IMR-90 (cell line): Measurements from ENCODE around the gene ABCC8. TPM values are rescaled to one million over a fixed set of nuclear protein-coding genes. Genes with fewer than 3 reads are reported as not detected.
A peak's percentile ranks its signal among the peaks of the same experiment; 100 is the strongest.

ENCODE experiments used
- ATAC-seq: fragments of 200-7000 bp; cut with Tn5 transposase; 2 replicates; pipeline ENCODE4 v1.9.1; 2020; ENCODE audit warnings: low read depth, mild to moderate bottlenecking, moderate library complexity
- BruUV-seq: library from RNA; stranded (reverse); fragments of 400-500 nt; replicated peaks from 2 replicates; lab custom pipeline; 2021; lab: Mats Ljungman, UMichigan
- CTCF ChIA-PET: fragments of 300-600 bp; formaldehyde crosslinking; extraction: SDS; loops from one replicate; lab custom pipeline; 2021; ENCODE audit warnings: antibody characterized with exemption; lab: Yijun Ruan, JAX
- POLR2A ChIA-PET: fragments of 300-600 bp; sonication (Branson Sonifier 250); formaldehyde crosslinking; loops from one replicate; lab custom pipeline; 2022; ENCODE audit warnings: antibody characterized with exemption; ENCODE audit not compliant: unreplicated experiment; lab: Charles Lee
- DNase-seq: peaks from one replicate; pipeline ENCODE4 v3.0.0; 2013
- H2AFZ ChIP-seq: replicated peaks from 2 replicates; pipeline ENCODE3; 2013; ENCODE audit warnings: low read length, mild to moderate bottlenecking; ENCODE audit not compliant: poor library complexity
- H2AK5ac ChIP-seq: 2 replicates; pipeline ENCODE4 v1.6.1; 2013; ENCODE audit warnings: low read depth, low read length, inconsistent platforms
- H2AK9ac ChIP-seq: replicated peaks from 2 replicates; pipeline ENCODE3; 2013; ENCODE audit warnings: mild to moderate bottlenecking, low read depth, low read length, moderate library complexity; ENCODE audit not compliant: poor library complexity
- H2BK120ac ChIP-seq: 2 replicates; pipeline ENCODE4 v1.6.1; 2013; ENCODE audit warnings: low read depth, low read length, inconsistent platforms
- H2BK15ac ChIP-seq: 3 replicates; pipeline ENCODE4 v1.6.1; 2013; ENCODE audit warnings: low read depth, low read length, inconsistent platforms
- H2BK20ac ChIP-seq: 2 replicates; pipeline ENCODE4 v1.6.1; 2013; ENCODE audit warnings: low read depth, mild to moderate bottlenecking, inconsistent platforms, low read length, moderate library complexity
- H2BK5ac ChIP-seq: 2 replicates; pipeline ENCODE4 v1.6.1; 2013; ENCODE audit warnings: mild to moderate bottlenecking, low read depth, low read length, inconsistent platforms; ENCODE audit not compliant: poor library complexity, severe bottlenecking
- H3K14ac ChIP-seq: replicated peaks from 2 replicates; pipeline ENCODE4 v1.6.1; 2013; ENCODE audit warnings: low read depth, low read length, inconsistent platforms
- H3K18ac ChIP-seq: 2 replicates; pipeline ENCODE4 v1.6.1; 2013; ENCODE audit warnings: low read depth, low read length, control low read depth
- H3K23ac ChIP-seq: 2 replicates; pipeline ENCODE4 v1.6.1; 2013; ENCODE audit warnings: low read depth, low read length, inconsistent platforms
- H3K27ac ChIP-seq: 2 replicates; pipeline ENCODE4 v1.5.1; 2013; ENCODE audit warnings: mild to moderate bottlenecking, control low read depth, low read length; ENCODE audit not compliant: insufficient read depth
- H3K27me3 ChIP-seq: 2 replicates; pipeline ENCODE4 v1.6.1; 2013; ENCODE audit warnings: low read length; ENCODE audit not compliant: control insufficient read depth, insufficient read depth
- H3K36me3 ChIP-seq: 2 replicates; pipeline ENCODE4 v1.6.1; 2013; ENCODE audit warnings: low read length, mixed read lengths; ENCODE audit not compliant: control insufficient read depth, insufficient read depth
- H3K4ac ChIP-seq: 2 replicates; pipeline ENCODE4 v1.6.1; 2013; ENCODE audit warnings: low read depth, low read length, inconsistent platforms
- H3K4me1 ChIP-seq: 2 replicates; pipeline ENCODE4 v1.6.1; 2013; ENCODE audit warnings: low read length, mixed read lengths; ENCODE audit not compliant: control insufficient read depth, insufficient read depth
- H3K4me2 ChIP-seq: 2 replicates; pipeline ENCODE4 v1.6.1; 2013; ENCODE audit warnings: low read depth, mild to moderate bottlenecking, control low read depth, low read length, moderate library complexity
- H3K4me3 ChIP-seq: 2 replicates; pipeline ENCODE4 v1.5.1; 2013; ENCODE audit warnings: low read depth, mild to moderate bottlenecking, control low read depth, low read length, moderate library complexity; ENCODE audit not compliant: insufficient read depth
- H3K56ac ChIP-seq: 2 replicates; pipeline ENCODE4 v1.6.1; 2013; ENCODE audit warnings: low read length, inconsistent platforms; ENCODE audit not compliant: insufficient read depth; ENCODE audit errors: extremely low read depth
- H3K79me1 ChIP-seq, 2 experiments: 2 replicates each; pipeline ENCODE4 v1.6.1; 2013; ENCODE audit warnings: low read length in 2 of 2, inconsistent platforms in 1 of 2, low read depth in 1 of 2
- H3K9ac ChIP-seq: 2 replicates; pipeline ENCODE4 v1.6.1; 2013; ENCODE audit warnings: low read depth, low read length, control low read depth
- H3K9me1 ChIP-seq: 2 replicates; pipeline ENCODE4 v1.6.1; 2013; ENCODE audit warnings: low read length, inconsistent platforms; ENCODE audit not compliant: insufficient read depth
- H3K9me3 ChIP-seq: 2 replicates; pipeline ENCODE4 v1.6.1; 2013; ENCODE audit warnings: low read length; ENCODE audit not compliant: control insufficient read depth, insufficient read depth
- H4K20me1 ChIP-seq: 2 replicates; pipeline ENCODE4 v1.6.1; 2013; ENCODE audit warnings: low read length, inconsistent platforms; ENCODE audit not compliant: insufficient read depth
- H4K5ac ChIP-seq: 2 replicates; pipeline ENCODE4 v1.6.1; 2013; ENCODE audit warnings: mild to moderate bottlenecking, low read depth, low read length, control low read depth
- H4K8ac ChIP-seq, 2 experiments: 2 replicates each; pipeline ENCODE4 v1.6.1; 2013; ENCODE audit warnings: low read depth in 2 of 2, low read length in 2 of 2, control low read depth in 1 of 2, inconsistent platforms in 1 of 2
- H4K91ac ChIP-seq: 2 replicates; pipeline ENCODE4 v1.6.1; 2013; ENCODE audit warnings: low read depth, low read length, inconsistent platforms; ENCODE audit not compliant: insufficient read depth
- FOS ChIP-seq: fragments of 150-350 bp; IDR thresholded peaks from 2 replicates; pipeline ENCODE4 v1.6.1; 2016; ENCODE audit warnings: low read depth, low read length
- WGBS, 2 experiments: methylation state at CpG; one replicate each; pipeline versions ENCODE4 v1.1.5 to v1.1.7; 2013; ENCODE audit warnings: missing lambda C conversion rate in 2 of 2; ENCODE audit not compliant: insufficient read length in 1 of 2; ENCODE audit errors: extremely low coverage in 2 of 2; 5-methylcytosine and 5-hydroxymethylcytosine counted together
- dilution Hi-C: fragments of 300-500 bp; cut with HindIII; formaldehyde crosslinking; loops from one replicate; pipeline ENCODE4 v1.14.3; 2018; ENCODE audit warnings: low sequenced_read_pairs; ENCODE audit not compliant: unreplicated experiment
- in situ Hi-C: fragments of 300-500 bp; cut with MboI; formaldehyde crosslinking; loops from 3 replicates; pipeline ENCODE4 v1.14.3; 2019; ENCODE audit warnings: low sequenced_read_pairs, inconsistent platforms, mixed read lengths
- intact Hi-C: fragments of 100-400 bp; cut with micrococcal nuclease; formaldehyde crosslinking; loops from 2 replicates; pipeline ENCODE4 v1.10.0; 2022
- polyA plus RNA-seq, 3 experiments: library from polyadenylated mRNA; depleted of rRNA; stranded (reverse); fragments of >200 nt; gene quantifications; 2 replicates each; pipeline ENCODE4 v1.2.3, GENCODE V29; 2012; ENCODE audit warnings: low replicate concordance in 1 of 3
- total RNA-seq: library from RNA; depleted of rRNA; stranded (reverse); fragments of >200 nt; gene quantifications from 2 replicates; pipeline ENCODE4 v1.2.3, GENCODE V29; 2012
- TF ChIP-seq, protein P1 (sequence below): conservative IDR thresholded peaks from 2 replicates; pipeline ENCODE4 v1.5.1; 2012; ENCODE audit warnings: mild to moderate bottlenecking, low read depth, low read length, improper control_type of control experiment

The ABCC8 gene
- total and polyA plus RNA-seq, 2 of the 4 experiments (the other 2 are of a cell fraction) = not detected

DNA sequence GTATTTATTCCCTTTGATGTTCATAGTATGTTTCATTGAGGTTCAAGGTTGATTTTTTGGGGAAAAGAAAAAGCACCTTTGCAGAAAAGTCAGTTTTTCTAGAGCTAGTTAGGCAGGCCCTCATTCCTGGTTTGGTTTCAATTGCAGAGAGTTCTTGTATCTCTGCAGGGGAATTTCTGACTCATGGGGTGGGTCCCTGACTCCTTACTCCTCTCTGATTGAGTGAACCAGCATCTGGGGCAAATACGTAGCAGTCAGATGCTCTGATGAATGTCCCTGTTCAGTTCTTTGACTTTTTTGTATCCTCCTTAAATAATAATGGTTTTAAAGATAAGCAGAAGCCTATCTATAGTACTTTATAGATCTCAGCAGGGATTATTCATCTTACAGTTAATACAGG, 132.7 kb downstream of the ABCC8 start:
- H2BK120ac ChIP-seq = no peak overlapping the region
- no peak overlapping the region for H3K14ac ChIP-seq
- H2AK9ac ChIP-seq = no peak overlapping the region
- no peak overlapping the region for H4K8ac ChIP-seq
- no peaks in the 10 kb centered on the region for H3K4me1 ChIP-seq
- H3K79me1 ChIP-seq = no peaks in the 10 kb centered on the region
- H3K56ac ChIP-seq = no peak overlapping the region
- TF ChIP-seq, protein P1, sequence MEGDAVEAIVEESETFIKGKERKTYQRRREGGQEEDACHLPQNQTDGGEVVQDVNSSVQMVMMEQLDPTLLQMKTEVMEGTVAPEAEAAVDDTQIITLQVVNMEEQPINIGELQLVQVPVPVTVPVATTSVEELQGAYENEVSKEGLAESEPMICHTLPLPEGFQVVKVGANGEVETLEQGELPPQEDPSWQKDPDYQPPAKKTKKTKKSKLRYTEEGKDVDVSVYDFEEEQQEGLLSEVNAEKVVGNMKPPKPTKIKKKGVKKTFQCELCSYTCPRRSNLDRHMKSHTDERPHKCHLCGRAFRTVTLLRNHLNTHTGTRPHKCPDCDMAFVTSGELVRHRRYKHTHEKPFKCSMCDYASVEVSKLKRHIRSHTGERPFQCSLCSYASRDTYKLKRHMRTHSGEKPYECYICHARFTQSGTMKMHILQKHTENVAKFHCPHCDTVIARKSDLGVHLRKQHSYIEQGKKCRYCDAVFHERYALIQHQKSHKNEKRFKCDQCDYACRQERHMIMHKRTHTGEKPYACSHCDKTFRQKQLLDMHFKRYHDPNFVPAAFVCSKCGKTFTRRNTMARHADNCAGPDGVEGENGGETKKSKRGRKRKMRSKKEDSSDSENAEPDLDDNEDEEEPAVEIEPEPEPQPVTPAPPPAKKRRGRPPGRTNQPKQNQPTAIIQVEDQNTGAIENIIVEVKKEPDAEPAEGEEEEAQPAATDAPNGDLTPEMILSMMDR = no peak
- peak; percentile 40; the same call in 1 of the 2 replicates for TF ChIP-seq FOS
- intact Hi-C loops (no loop called here), dilution Hi-C loops (no loop called here), in situ Hi-C loops (no loop called here)
- no peak overlapping the region for H3K4me2 ChIP-seq
- ChIA-PET POLR2A (interaction anchor here (0.5 kb wide), 1 partner anchor 11 kb away, joined by 4 read pairs; no protein-coding TSS in a partner anchor), CTCF (interaction anchor here (1.1 to 1.3 kb wide), 2 partner anchors 10 to 40 kb away, joined by 3 read pairs; no protein-coding TSS in a partner anchor)
- H3K36me3 ChIP-seq = no peaks in the 10 kb centered on the region
- no peak overlapping the region for H3K18ac ChIP-seq
- no TSS peak for BruUV-seq
- no peaks in the 10 kb centered on the region for H4K20me1 ChIP-seq
- H3K4me3 ChIP-seq = no peak overlapping the region
- H3K27ac ChIP-seq = no peak overlapping the region
- WGBS, 2 experiments = no CpG with 5 or more reads among the region's 1 CpG
- no peak overlapping the region for H2AK5ac ChIP-seq
- H3K9ac ChIP-seq = no peak overlapping the region
- no peak overlapping the region for H2BK15ac ChIP-seq
- no peaks in the 10 kb centered on the region for H3K9me1 ChIP-seq
- H2BK20ac ChIP-seq = no peak overlapping the region
- H4K5ac ChIP-seq = no peak overlapping the region
- H3K23ac ChIP-seq = no peak overlapping the region
- no peak overlapping the region for H3K4ac ChIP-seq
- no peaks in the 10 kb centered on the region for H3K9me3 ChIP-seq
- H3K27me3 ChIP-seq = no peaks in the 10 kb centered on the region
- no peak overlapping the region for H4K91ac ChIP-seq
- no peak overlapping the region for H2BK5ac ChIP-seq
- ATAC-seq = peak; percentile 99
- peak; percentile 87 for DNase-seq
- no peak overlapping the region for H2AFZ ChIP-seq
